Activated naive CD4-positive, alpha-beta T cell treated with anti-CD3 and anti-CD28 coated beads, Interleukin-2, amount 10 ng/mL, durations not matched to agents 7 days and 5 days (primary cell): ENCODE results near the gene VPS25.
"Not testable (repeated sequence)": the region's sequence is repeated elsewhere in the genome, so short reads cannot be mapped to it uniquely, and the experiment has no call there.

Source experiments
- CTCF ChIA-PET: fragments of 350-600 bp; sonication (Branson Sonifier 250); formaldehyde crosslinking; loops from one replicate; lab custom pipeline; 2021; ENCODE audit warnings: antibody characterized with exemption; lab: Charles Lee
- DNase-seq: peaks from one replicate; pipeline ENCODE4 v3.0.0-alpha.2; 2020
- H3K27ac Mint-ChIP-seq: one replicate; pipeline ENCODE4 v1.8.0; 2021; ENCODE audit warnings: mild to moderate bottlenecking, moderate library complexity, mixed read lengths
- H3K27me3 Mint-ChIP-seq: one replicate; pipeline ENCODE4 v1.8.0; 2021; ENCODE audit warnings: mild to moderate bottlenecking, mixed read lengths
- H3K36me3 Mint-ChIP-seq: one replicate; pipeline ENCODE4 v1.8.0; 2021; ENCODE audit warnings: mixed read lengths
- H3K4me1 Mint-ChIP-seq: one replicate; pipeline ENCODE4 v1.8.0; 2021; ENCODE audit warnings: mixed read lengths
- H3K4me3 Mint-ChIP-seq: one replicate; pipeline ENCODE4 v1.8.0; 2021; ENCODE audit warnings: mild to moderate bottlenecking, moderate library complexity, mixed read lengths
- H3K9me3 Mint-ChIP-seq: one replicate; pipeline ENCODE4 v1.8.0; 2021; ENCODE audit warnings: mixed read lengths

The VPS25 gene

DNA sequence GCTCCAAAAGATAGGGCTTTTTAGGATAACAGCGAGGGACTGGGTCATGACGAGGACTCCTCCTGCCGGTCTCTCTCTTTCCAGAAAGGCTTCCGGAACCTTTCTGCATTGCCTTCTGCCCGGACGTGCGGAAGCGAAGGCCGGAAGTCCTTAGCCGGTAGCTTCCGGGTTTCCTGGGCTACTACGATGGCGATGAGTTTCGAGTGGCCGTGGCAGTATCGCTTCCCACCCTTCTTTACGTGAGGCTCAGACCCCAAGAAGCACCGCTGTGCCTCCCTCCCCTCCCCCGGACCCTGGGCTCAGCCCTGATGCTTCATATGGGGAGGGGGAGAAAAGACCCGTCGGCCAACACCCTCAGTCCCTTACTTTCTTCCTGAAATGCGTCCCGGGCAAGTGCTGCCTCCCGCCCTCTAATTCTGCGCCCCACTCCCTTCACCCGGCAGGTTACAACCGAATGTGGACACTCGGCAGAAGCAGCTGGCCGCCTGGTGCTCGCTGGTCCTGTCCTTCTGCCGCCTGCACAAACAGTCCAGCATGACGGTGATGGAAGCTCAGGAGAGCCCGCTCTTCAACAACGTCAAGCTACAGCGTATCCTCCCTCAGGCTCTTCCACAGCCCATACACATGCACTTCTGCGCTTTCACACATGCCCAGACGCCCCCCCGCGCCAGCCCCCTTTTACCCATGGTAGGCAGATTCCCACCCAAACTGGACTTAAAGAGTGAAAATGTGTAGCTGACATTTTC, at the start of gene VPS25:
TSS of gene VPS25 (plus strand) at position 160 of the 746 bp plus-strand sequence. CDS start at position 187, 27 bp downstream.
- Mint-ChIP-seq H3K27me3 (peaks cover 6% of the 10 kb centered on the region), H3K36me3 (peaks cover 38% of the 10 kb centered on the region), H3K9me3 (no peaks in the 10 kb centered on the region), H3K4me3 (peak within 1 kb of the TSS; percentile 97), H3K27ac (peak within 1 kb of the TSS; percentile 90), H3K4me1 (peaks cover 37% of the 10 kb centered on the region)
- DNase-seq = peak; percentile 80
- CTCF ChIA-PET = interaction anchor here (1.6 to 2.6 kb wide), 3 partner anchors 11 to 195 kb away, joined by 6 to 18 read pairs (median 9); no protein-coding TSS in a partner anchor

- Mint-ChIP-seq H3K36me3 (peaks cover 47% of the 10 kb centered on the region), H3K27ac (no peak overlapping the region), H3K4me3 (no peak overlapping the region), H3K4me1 (peaks cover 2% of the 10 kb centered on the region), H3K9me3 (no peaks in the 10 kb centered on the region), H3K27me3 (no peaks in the 10 kb centered on the region)
- DNase-seq = no peak
- CTCF ChIA-PET = no interaction called here
Measured at GRCh38 chr17:42723636-42724035, 49.6 kb upstream of the VPS25 start.

DNA sequence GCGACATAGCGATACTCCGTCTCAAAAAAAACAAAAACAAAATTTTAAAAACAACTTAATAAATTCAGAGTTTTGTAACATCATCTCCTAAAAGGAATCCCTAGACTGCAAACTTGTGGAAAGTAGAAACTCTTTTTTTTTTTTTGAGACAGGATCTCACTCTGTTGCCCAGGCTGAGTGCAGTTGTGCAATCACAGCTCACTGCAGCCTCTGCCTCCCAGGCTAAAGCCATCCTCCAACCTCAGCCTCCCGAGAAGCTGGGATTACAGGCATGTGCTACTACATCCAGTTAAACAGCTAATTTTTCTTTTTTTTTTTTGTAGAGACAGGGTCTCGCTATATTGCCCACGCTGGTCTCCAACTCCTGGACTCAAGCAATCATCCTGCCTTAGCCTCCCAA, 48.1 kb upstream of the VPS25 start:
- no peak for DNase-seq
- Mint-ChIP-seq H3K27me3 (no peaks in the 10 kb centered on the region), H3K4me3 (no peak overlapping the region), H3K36me3 (peaks cover 42% of the 10 kb centered on the region), H3K9me3 (no peaks in the 10 kb centered on the region), H3K4me1 (peaks cover 2% of the 10 kb centered on the region), H3K27ac (no peak overlapping the region)
- CTCF ChIA-PET = no interaction called here

GRCh38 chr17:42740699-42741098, 32.5 kb upstream of the VPS25 start:
- no peaks in the 10 kb centered on the region for H3K36me3 Mint-ChIP-seq
- DNase-seq = no peak
- CTCF ChIA-PET = no interaction called here
- peaks cover 5% of the 10 kb centered on the region for H3K27me3 Mint-ChIP-seq
- no peak overlapping the region for H3K4me3 Mint-ChIP-seq
- H3K27ac Mint-ChIP-seq = no peak overlapping the region
- peaks cover 22% of the 10 kb centered on the region for H3K4me1 Mint-ChIP-seq
- no peaks in the 10 kb centered on the region for H3K9me3 Mint-ChIP-seq

GRCh38 chr17:42742916-42743315, 30.3 kb upstream of the VPS25 start:
- CTCF ChIA-PET = interaction anchor here (1.3 kb wide), 1 partner anchor 16 kb away, joined by 3 read pairs; no protein-coding TSS in a partner anchor
- H3K27me3 Mint-ChIP-seq = peaks cover 23% of the 10 kb centered on the region
- peaks cover 22% of the 10 kb centered on the region for H3K4me1 Mint-ChIP-seq
- not testable (repeated sequence) for H3K9me3 Mint-ChIP-seq, H3K27ac Mint-ChIP-seq, DNase-seq, H3K4me3 Mint-ChIP-seq, H3K36me3 Mint-ChIP-seq

GRCh38 chr17:42743595-42744282, 29.5 kb upstream of the VPS25 start:
- H3K36me3 Mint-ChIP-seq = no peaks in the 10 kb centered on the region
- peaks cover 32% of the 10 kb centered on the region for H3K27me3 Mint-ChIP-seq
- H3K4me3 Mint-ChIP-seq = peak overlapping the region; percentile 98
- CTCF ChIA-PET = interaction anchor here (1.3 kb wide), 1 partner anchor 16 kb away, joined by 3 read pairs; no protein-coding TSS in a partner anchor
- H3K4me1 Mint-ChIP-seq = peaks cover 22% of the 10 kb centered on the region
- DNase-seq = no peak
- H3K27ac Mint-ChIP-seq = peak overlapping the region; percentile 94
- no peaks in the 10 kb centered on the region for H3K9me3 Mint-ChIP-seq

GRCh38 chr17:42744283-42744805, 28.9 kb upstream of the VPS25 start:
- CTCF ChIA-PET = interaction anchor here (1.3 kb wide), 1 partner anchor 17 kb away, joined by 3 read pairs; no protein-coding TSS in a partner anchor
- Mint-ChIP-seq H3K9me3 (no peaks in the 10 kb centered on the region), H3K27ac (peak overlapping the region; percentile 94), H3K27me3 (peaks cover 36% of the 10 kb centered on the region), H3K36me3 (no peaks in the 10 kb centered on the region), H3K4me3 (peak overlapping the region; percentile 98), H3K4me1 (peaks cover 22% of the 10 kb centered on the region)
- DNase-seq = peak; percentile 80

DNA sequence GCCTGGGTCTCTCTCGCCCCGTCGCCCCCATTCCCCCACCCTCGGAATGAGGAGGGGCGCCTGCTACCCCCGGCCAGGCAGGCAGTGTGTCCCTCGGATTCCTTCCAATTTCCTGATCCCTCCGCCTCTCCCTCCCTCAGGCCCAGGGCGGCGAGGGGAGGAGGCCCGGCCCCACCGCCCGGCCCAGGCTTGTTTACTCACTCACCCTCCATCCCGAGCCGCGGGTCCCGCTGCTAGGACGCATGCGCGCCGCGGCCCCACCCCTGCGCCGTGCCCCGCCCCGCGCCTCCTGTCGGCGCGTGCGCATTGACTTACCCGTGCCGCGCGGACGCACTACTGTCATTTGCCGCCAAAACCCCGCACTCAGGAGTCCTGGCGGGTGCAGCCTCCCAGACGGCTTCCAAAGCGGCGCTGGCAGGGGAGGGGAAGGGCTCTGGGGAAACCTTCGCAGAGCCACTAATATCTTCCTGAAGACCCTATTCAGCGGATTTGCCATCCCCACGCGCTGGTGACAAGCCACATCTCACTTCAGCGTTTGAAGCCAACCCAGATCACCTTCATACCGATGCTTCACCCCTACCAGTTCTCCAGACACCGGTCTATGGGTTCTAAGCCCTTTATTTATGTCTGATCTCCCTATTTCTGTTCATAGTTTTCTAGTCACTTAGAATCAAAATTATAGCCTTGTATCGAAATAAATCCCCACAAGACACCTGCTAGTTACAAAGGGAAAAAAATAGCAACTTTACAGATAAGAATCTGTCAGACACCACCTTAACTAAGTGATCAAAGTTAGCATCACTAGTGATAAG, 28.2 kb upstream of the VPS25 start, which contains the start of gene EZH1:
TSS of gene EZH1 (minus strand) at position 235 of the 812 bp plus-strand sequence. CDS start 16,099 bp downstream, outside the sequence.
- Mint-ChIP-seq H3K27ac (peak within 1 kb of the TSS; percentile 94), H3K4me1 (peaks cover 22% of the 10 kb centered on the region), H3K36me3 (no peaks in the 10 kb centered on the region), H3K4me3 (peak within 1 kb of the TSS; percentile 98), H3K27me3 (peaks cover 41% of the 10 kb centered on the region), H3K9me3 (no peaks in the 10 kb centered on the region)
- CTCF ChIA-PET = no interaction called here
- peak; percentile 92 for DNase-seq

DNA sequence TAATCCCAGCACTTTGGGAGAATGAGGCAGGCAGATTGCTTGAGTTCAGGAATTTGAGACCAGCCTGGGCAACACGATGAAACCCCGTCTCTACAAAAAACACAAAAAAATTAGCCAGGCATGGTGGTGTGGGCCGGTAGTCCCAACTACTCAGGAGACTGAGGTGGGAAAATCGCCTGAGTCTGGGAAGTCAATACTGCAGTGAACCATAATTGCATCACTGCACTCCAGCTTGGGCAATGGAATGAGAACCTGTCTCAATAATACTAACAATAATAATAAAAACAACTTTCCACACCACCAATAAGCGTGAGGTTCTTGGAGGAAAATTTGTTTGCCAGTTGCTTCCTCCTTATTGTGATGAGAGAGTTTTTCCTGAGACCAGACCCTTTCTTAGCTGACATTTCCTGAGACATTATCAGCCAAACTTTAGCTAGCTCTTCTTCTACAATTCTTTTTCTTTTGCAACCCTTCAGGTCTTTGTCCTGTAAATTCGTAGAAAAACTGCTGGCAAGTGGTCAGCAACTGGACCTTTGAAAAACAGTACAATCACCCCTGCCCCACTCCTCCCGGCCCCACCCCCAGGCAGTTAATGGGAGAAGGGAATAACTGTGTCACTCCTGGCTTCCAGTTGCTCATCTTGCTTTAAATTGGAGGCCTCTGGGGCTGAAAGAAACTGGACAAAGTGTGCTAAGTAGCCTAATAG, 24.9 kb upstream of the VPS25 start:
- Mint-ChIP-seq H3K27ac (no peak overlapping the region), H3K4me1 (peaks cover 18% of the 10 kb centered on the region), H3K27me3 (peaks cover 69% of the 10 kb centered on the region), H3K4me3 (no peak overlapping the region), H3K9me3 (no peaks in the 10 kb centered on the region), H3K36me3 (no peaks in the 10 kb centered on the region)
- DNase-seq = no peak
- CTCF ChIA-PET = interaction anchor here (1.0 kb wide), 1 partner anchor 15 kb away, joined by 5 read pairs; no protein-coding TSS in a partner anchor

DNA sequence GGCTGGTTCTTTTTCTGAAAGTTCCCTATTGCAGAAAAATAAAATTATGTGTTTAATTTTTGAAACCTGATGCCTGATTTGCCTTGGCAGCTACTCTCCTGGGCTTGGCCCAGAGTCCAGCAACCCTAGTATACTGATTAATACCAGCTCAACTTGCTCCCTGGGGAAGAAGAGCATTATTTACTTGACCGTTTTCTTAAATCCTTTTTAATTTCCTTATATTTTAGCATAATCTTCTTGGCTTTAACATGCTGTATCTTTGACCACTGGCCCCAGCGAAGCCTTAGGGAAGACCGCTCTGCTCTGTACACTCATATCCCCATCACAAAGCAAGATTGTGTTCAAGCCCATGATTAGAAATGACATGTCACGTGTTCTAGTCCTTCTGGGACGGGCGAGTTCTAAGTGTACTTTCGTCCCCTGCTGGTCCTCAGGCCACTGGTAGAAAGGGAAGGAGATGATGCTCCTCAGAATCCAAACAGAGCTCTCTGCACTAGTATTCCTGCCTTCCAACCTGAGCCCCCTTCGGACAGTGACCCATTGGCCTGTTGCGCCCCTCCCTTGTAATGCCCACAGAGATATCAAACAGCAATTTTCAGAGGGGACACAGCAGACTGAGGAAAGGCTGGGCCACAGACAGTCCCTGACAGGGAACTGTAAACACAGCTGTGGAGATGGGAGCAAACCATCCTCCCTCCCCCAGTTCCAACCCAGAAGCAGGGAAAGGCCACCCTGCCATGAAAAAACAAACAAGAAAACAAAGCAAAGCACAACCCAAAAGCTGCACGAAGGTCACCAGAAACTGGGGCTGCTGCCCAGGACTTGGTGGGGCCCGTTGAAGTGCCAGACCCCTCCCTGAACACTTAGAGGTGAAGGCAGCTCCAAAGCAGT, 24.1 kb upstream of the VPS25 start:
- Mint-ChIP-seq H3K36me3 (no peaks in the 10 kb centered on the region), H3K27me3 (peaks cover 77% of the 10 kb centered on the region), H3K9me3 (no peaks in the 10 kb centered on the region), H3K4me1 (peaks cover 10% of the 10 kb centered on the region), H3K27ac (no peak overlapping the region), H3K4me3 (no peak overlapping the region)
- DNase-seq = no peak
- CTCF ChIA-PET = interaction anchor here (1.0 to 2.8 kb wide), 3 partner anchors 14 to 342 kb away, joined by 3 to 10 read pairs (median 5); no protein-coding TSS in a partner anchor

GRCh38 chr17:42750739-42751344, 22.4 kb upstream of the VPS25 start:
- Mint-ChIP-seq H3K27ac (no peak overlapping the region), H3K9me3 (no peaks in the 10 kb centered on the region), H3K36me3 (no peaks in the 10 kb centered on the region), H3K27me3 (peaks cover 85% of the 10 kb centered on the region), H3K4me1 (no peaks in the 10 kb centered on the region), H3K4me3 (no peak overlapping the region)
- CTCF ChIA-PET = interaction anchor here (1.1 to 2.8 kb wide), 2 partner anchors 10 to 13 kb away, joined by 3 to 10 read pairs; partner anchors contain the start of gene RAMP2
- no peak for DNase-seq

DNA sequence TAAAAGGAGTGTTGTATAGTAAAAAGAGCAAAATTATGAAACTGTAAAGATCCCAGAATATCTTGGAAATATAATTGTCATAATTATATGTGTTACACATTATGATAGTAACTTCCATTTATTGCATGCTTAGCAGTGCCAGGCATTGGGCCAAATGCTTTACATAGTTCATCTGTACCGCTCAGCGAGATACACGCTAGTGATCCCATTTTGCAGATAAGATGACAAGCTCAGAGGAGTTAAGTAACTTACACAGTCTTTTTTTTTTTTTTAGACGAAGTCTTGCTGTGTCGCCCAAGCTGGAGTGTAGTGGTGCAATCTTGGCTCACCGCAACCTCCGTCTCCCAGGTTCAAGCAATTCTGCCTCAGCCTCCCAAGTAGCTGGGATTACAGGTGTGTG, 21.6 kb upstream of the VPS25 start:
- CTCF ChIA-PET = interaction anchor here (2.8 kb wide), 1 partner anchor 12 kb away, joined by 10 read pairs; no protein-coding TSS in a partner anchor
- H3K9me3 Mint-ChIP-seq = no peaks in the 10 kb centered on the region
- no peaks in the 10 kb centered on the region for H3K36me3 Mint-ChIP-seq
- peaks cover 85% of the 10 kb centered on the region for H3K27me3 Mint-ChIP-seq
- DNase-seq = no peak
- H3K4me1 Mint-ChIP-seq = no peaks in the 10 kb centered on the region
- H3K4me3 Mint-ChIP-seq = no peak overlapping the region
- no peak overlapping the region for H3K27ac Mint-ChIP-seq
